Fibroblast of skin of scalp (primary cell): ENCODE data around the gene IRF2BP1. TPM values are rescaled to one million over a fixed set of nuclear protein-coding genes. Genes with fewer than 3 reads are reported as not detected.

Source experiments
- DNase-seq: peaks from one replicate; pipeline ENCODE4 v3.0.0-alpha.2; 2013
- polyA plus RNA-seq, 2 experiments: library from polyadenylated mRNA; unstranded; fragments of 120-200 nt; gene quantifications; one replicate each; pipeline ENCODE4 v1.2.1, GENCODE V29; 2013; ENCODE audit not compliant: insufficient read length in 2 of 2

Gene IRF2BP1, protein sequence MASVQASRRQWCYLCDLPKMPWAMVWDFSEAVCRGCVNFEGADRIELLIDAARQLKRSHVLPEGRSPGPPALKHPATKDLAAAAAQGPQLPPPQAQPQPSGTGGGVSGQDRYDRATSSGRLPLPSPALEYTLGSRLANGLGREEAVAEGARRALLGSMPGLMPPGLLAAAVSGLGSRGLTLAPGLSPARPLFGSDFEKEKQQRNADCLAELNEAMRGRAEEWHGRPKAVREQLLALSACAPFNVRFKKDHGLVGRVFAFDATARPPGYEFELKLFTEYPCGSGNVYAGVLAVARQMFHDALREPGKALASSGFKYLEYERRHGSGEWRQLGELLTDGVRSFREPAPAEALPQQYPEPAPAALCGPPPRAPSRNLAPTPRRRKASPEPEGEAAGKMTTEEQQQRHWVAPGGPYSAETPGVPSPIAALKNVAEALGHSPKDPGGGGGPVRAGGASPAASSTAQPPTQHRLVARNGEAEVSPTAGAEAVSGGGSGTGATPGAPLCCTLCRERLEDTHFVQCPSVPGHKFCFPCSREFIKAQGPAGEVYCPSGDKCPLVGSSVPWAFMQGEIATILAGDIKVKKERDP
- polyA plus RNA-seq (2013, experiment 1 of 2; ENCODE audit: insufficient read length), result 18.5 TPM
- polyA plus RNA-seq (2013, experiment 2 of 2; ENCODE audit: insufficient read length), result 19.2 TPM

DNA sequence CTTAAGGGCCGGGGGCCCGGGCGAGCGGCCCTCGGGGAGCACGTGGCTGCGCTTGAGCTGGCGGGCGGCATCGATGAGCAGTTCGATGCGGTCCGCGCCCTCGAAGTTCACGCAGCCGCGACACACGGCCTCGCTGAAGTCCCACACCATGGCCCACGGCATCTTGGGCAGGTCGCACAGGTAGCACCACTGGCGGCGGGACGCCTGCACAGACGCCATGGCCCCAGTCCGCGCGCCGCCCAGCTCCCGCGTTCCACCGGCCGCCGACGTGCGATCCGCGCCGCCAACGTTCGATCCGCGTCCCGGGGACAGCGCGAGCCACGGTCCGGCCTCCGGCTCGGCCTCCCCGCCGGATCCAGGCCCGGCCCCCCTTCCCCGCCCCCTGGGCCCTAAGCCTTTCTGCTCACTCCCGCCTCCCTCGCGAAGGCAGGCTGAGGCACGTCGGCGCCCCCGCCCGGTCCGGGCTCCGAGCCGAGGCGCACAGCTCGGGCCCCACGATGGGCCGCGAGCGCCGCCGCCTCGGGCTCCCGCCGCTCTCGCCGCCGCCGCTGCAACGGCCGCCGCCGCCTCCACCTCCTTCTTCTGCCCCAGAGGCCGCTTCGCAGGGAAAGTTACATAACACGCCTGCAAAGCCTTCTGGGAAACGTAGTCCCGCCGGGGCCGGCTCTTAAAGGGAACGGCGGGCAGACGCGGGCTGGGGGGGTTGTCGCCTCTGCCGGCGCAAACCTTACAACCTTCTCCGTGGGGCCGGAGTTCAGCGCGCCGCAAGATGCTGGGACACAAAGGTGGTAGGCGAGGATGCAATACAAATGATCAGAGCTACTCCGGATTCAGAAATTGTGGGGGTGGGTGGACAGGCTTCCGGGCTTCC is at the start of gene IRF2BP1:
TSS of gene IRF2BP1 (minus strand) at position 586 of the 871 bp plus-strand sequence. CDS start at position 219, 367 bp downstream.
- DNase-seq, result peak; percentile 93

DNA sequence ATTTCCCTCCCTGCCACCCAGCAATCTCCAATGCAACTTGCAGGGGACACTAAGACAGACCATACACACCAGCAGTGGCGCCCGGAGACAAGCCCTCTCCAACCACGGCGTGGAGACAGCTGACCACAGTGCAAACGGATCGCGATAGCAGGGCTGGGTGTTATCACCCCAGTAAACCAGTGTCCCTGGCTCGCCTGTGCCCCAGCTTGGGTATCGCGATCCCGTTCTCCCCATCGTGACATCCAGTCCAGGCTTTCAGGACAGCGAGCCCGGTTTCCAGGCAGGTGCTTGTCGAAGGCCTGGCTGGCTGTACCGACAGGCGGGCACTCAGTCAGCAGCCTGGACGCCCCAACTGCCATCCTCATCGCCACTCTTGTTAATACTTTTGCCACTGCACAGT is 49.3 kb upstream of the IRF2BP1 start:
- DNase-seq, result no peak

DNA sequence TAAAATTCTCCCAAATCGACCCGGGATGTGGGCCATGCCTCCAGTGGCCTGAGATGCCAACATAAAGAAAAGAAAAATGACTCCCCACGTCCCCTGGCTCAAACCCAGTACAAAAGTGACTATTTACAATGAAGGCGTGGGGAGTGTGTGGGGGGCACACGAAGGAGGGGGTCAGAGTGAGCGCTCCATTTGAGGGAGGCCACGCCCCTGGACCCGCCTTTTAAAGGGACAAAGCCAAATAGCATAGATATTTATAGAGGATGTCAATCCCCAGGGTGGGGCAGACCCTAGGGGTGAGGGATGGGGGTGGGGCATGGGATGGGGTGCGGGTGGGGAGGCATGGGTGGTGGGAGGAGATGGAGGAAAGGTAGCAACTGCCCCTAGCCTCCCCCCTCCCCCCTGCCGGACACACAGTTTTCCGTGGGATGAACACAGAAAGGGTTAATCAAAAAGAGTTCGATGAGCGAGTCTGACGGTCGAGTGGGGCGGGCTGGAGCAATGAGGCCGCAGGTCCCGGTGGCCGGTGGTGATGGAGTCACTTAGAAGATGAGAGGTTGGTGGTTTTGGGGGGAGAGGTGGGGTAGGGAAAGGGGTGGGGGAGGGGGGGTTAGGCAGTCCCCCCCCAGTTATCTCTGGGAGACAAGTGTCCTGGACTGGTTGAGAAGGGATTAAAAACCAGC is 48.8 kb upstream of the IRF2BP1 start:
- no peak for DNase-seq

DNA sequence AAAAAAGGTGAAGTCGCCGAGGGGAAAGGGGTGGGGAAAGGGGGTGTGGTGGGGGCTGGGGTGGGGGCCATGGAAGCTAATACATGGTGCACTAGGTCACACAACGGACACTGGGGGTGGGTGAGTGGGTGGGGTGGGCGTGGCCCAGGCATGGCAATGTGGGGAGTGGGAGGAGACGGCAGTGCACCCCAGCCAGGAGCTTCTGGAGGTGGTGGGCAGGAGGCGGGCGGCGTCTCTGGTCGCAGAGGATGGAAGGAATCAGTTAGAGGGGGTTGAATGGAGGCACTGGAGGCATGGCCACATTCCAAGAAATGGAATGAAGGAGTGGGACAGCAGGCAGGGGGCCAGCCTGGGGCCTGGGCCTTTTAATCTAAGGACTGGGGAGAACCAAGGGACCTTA is 47.8 kb upstream of the IRF2BP1 start:
- no peak for DNase-seq

DNA sequence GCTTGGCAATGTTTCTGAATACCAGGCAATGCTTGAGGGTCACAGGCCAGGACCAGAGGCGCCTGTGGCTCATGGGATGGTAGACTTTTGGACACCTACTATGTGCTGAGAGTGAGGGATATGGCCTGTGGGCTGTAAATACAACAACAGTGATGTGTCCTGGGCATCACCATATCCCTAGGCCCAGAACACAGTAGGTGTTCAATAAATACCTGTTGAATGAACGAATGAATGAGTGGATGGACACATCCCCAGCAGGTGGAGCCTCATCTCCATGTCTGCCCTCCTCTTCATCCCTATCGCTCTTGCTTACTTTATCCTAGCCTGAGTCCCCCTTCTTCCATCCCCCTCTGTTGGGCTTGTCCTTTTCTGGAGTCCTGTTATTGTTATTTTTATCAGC is 45.1 kb upstream of the IRF2BP1 start:
- DNase-seq, result no peak

DNA sequence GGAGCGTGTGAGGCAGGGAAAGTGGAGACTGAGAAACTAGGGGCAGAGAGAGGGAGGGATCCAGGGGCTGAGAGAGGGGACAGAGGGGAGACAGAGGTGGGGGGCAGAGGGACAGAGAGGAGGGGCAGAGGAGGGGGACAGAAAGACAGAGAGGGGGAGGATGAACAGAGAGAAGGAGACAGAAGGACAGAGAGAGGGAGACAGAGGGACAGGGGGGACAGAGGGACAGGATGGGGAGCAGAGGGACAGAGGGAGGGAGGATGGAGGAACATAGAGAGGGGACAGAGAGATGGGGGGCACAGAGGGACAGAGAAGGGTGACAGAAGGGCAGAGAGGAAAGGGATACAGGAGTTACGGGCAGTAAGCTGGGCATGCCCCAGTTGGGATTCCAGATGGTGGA is 43.3 kb upstream of the IRF2BP1 start:
- no peak for DNase-seq

DNA sequence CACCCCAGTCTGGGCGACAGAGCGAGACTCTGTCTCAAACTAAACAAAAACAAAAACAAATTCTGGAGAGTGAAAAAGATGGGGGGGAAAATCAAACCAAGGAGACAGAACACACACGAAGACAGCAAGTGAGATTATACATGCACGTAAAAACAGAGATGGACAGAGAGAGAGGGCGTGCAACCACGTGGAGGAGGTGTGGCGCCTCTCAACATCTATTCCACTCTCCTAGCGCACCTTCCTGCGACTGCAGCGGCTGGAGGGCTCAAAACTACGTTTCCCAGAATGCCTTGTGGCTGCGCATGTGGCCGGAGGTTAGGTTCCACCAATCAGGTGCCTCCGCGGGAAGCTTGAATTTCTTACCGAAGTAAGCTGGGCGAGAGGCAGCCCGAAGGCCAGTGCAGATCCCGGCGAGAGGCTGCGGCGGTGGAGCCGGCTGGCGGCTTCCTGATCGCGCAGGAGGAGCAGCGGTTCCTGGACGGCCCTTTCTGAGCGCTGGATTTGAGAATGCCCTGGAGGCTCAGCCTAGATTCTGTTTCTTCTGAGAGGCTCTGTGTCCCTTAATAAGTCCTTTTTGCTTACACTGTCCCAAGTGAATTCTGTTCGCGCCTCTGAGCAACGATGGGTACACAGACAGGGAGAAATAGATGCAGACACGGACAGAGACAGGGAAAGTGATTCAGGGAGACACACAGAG is 41.8 kb upstream of the IRF2BP1 start:
- peak; percentile 83 for DNase-seq

DNA sequence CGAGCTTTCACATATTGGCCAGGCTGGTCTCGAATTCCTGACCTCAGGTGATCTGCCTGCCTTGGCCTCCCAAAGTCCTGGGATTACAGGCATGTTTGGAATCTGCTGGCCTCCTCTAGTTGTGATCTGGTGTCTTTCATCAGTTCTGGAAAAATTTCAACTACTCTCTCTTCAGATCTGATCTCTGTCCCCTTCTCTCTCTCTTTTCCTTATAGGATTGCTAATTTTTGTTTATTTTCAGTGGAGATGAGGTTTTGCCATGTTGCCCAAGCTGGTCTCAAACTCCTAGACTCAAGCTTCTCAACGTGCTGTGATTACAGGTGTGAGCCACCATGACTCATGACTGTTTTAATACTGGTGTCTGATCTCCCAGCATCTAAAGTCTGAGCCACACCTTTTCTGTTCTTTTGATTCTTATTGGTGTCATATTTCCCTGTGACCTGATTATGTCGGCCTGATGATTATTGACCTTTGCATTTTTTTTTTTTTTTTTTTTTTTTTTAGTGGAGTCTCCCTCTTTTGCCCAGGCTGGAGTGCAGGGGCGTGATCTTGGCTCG is 39.0 kb upstream of the IRF2BP1 start:
- DNase-seq, result no peak

DNA sequence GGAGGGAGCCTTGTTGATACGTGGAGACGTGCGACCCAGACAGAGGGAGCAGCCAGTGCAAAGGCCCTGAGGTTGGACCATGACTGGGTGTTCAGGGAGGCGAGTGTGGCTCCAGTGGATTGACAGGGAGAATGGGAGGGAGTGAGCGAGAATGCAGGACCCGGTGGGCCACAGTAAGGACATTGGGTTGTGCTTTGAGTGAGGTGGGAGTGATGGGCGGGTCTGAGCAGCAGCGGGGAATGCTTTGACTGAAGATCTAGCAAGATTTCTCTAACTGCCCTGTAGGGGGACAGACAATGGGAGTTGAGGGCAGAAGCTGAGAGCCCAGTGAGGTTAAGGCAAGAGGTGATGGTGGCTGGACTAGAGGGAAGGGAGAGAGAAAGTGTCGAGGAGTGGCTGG is 36.3 kb upstream of the IRF2BP1 start:
- DNase-seq, result no peak

DNA sequence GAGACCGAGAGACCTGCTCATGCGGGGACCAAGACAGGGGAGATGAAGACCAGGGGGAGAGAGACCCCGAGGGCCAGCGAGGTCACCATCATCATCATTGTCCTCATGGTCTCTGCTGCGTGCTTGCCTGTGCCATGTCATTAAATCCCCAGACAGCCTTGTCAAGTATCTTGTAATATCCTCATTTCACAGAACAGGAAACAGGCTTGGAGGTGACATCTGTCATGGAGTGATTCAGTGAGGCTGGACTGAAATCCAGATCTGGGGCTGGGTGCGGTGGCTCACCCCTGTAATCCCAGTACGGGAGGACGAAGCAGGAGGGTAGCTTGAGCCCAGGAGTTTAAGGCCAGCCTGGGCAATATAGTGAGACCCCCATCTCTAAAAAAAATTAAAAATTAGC is 34.5 kb upstream of the IRF2BP1 start:
- no peak for DNase-seq

DNA sequence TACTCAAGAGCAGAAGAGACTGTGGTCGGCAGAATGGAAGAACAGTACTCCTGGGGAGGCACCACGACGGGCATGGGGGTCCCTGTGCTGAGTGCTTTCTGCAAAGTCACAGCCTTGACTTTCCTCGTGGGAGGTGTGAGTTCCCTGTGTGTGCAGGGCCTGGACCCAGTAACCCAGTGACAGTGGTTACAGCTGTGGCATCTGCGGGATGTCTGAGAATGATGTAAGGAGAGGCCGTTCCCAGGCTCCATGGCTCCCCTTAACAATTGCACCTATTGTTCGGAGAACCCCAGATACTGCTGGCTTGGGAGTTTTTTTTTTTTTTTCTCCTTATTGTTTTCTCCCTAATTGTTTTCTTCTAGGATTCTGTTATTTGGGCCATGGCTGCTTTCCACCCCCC is 33.7 kb upstream of the IRF2BP1 start:
- DNase-seq, result no peak

DNA sequence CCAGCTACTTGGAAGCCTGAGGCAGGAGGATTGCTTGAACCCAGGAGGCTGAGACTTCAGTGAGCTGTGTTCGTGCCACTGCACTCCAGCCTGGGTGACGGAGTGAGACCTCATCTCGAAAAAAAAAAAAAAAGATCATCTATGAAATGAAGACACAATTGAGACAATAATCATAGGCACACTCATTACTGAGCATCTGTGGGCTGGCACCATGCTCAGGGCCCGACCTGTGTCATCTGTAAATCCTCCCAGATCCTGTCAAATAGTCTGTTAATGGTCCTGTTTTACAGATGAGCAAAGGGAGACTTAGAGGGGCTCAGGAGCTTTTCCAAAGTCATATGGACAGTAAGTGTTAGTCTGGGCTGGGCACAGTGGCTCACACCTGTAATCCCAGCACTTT is 32.8 kb upstream of the IRF2BP1 start:
- DNase-seq, result no peak

DNA sequence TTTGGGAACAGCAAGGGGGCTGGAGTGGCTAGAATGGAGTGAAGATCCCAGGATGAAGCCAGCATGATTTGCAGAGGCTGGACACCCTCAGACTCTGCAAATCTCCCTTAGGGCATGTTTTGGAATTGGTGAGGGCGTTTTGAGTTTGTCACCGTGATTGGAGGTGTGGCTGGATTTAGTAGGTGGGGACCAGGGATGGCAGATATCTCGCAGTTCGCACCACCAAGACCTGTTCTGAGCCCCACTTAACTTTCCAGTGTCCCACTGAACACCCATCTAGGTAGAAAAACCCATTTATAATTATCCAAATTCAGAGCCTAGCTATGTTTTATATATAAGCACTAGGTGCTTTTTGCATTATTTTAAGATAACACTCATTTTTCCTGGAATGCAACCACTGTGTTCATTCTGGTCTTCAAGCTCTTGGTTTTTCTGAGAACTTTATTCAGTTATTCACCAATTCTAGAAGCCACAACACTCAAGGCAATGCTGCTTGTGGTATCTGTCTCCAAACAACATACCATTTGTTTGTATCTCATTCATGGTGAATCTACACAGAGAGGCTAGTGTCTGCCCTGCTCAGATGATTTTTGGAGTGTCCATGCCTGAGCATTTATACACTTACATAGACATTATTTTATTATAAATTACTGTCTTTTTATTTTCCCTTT is 31.6 kb upstream of the IRF2BP1 start:
- no peak for DNase-seq

DNA sequence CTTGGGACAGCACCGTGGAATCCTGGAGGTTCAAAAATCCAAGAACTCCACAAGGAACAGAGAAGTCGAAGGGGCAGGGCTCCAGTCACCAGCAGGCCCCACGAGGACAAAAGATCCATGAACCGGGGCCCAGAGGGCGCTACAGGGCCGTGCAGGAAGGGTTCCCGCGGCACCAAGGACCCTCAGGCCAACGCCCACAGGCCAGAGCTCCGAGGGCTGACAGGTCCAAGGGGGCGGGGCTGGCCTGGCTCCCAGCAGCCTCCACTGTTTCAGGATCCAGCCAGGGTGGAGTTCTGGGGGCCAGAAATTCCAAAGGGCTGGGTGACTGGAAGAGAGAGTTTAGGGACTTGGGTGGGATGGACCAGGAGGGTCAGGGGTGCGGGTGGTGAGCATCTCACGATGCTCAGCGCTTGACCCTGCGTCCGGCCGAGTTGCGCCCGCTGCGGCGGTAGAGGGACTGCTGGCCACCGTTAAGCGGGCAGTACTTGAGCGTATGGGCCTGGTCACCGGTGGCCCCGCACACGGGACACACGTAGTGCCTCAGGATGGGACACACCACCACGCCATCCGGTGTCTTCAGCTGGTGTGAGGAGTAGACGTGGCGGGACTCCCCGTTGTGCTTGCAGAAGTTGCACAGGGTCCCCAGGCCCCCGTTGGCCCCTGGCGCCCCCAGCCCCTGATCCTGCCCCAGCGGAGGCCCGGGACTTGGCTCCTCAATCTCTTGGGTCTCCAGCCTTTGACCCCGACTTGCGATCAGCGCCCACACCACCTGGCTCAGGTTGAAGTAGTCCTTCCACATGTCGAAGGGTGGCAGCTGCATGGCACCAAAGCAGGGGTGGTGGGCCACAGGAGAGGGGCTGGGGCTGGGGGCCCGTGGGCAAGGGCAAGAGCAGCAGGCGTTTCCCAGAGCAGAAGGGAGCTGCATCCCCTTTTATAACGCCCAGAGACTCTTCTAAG is 28.2 kb upstream of the IRF2BP1 start, which contains the start of gene NANOS2:
TSS of gene NANOS2 (minus strand) at position 905 of the 957 bp plus-strand sequence. CDS start at position 820, 85 bp downstream.
- DNase-seq, result no peak

DNA sequence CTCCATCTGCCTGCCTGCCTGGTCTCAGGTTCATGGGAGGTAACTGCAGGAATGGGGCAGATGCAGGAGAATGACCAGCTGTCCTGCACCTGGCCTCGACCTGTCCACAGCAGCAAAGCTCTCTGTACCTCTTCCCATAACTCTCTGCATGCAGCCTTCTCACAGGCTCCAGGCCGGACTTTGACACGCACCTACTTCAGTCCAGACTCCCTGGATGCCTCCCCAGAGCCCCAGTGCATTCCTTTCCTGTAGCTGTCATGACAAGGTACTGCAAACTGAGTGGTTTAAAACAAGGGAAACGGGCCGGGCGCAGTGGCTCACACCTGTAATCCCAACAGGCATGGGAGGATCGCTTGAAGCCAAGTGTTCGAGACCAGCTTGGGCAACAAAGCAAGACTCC is 25.4 kb upstream of the IRF2BP1 start:
- DNase-seq, result no peak

DNA sequence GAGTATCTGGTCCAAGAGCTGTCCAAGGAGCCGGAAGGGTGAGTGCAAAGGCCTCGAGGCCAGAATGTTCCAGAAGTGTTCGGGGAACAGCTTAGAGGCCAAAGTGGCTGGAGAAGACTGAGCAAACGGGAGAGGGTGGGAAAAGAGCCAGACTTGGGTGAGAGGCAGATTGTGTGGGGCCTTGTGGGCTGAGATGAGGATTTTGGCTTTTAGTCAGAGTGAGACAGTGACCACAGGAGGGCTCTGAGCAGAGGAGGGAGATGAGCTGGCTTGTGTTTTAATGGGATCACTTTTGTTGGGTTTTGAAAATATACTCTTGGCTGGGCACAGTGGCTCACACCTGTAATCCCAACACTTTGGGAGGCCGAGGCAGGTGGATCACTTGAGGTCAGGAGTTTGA is 23.0 kb upstream of the IRF2BP1 start:
- DNase-seq, result peak; percentile 12

DNA sequence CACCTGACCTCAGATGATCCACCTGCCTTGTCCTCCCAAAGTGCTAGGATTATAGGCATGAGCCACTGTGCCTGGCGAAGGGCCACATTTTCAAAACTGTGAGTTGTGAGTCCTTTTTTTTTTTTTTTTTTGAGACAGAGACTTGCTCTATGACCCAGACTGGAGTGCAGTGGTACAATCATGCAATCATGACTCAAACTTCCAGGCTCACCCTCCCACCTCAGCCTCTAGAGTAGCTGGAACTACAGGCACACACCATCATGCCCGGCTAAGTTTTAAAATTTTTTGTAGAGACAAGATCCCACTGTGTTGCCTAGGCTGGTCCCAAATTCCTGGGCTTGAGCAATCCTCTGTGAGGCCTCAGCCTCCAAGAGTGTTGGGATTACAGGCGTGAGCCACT is 20.3 kb upstream of the IRF2BP1 start:
- no peak for DNase-seq

DNA sequence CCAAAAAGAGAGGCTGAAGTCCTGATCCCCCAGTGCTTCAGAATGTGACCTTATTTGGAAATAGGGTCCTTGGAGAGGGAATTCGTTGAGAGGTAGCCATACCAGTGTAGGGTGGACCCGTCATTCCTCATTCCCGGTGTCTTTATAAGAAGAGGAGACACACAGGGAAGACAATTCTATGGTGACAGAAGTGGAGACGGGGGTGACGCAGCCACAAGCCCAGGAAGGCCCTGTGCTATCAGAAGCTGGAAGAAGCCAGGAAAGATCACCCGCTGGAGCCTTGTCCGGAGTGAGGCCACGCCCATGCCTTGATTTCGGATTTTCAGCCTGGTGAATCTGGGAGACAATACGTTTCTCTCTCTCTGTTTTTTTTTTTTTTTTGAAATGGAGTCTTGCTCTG is 19.1 kb upstream of the IRF2BP1 start:
- no peak for DNase-seq
